ENCODE results near the gene SEPTIN3. TPM values are rescaled to one million over a fixed set of nuclear protein-coding genes. Genes with fewer than 3 reads are reported as not detected.

Gene SEPTIN3
- total and polyA plus RNA-seq, 8 donors = 0.61 to 1.4 (median 0.72) TPM; not detected in 3

- DNase-seq = no peak
- WGBS, 5 donors = 63 to 81% (median 72%) methylated on average over 6 to 8 of the region's 8 CpGs
- intact Hi-C loops (cut with DNase I; ENCODE audit: low total_unique reads) = no loop called here
These were observed 39.8 kb upstream of the SEPTIN3 start for GRCh38 chr22:41929418-41929810.

GRCh38 chr22:41931701-41932269, 37.5 kb upstream of the SEPTIN3 start:
- intact Hi-C loops (cut with DNase I; ENCODE audit: low total_unique reads) = loop anchor here (10.0 kb wide), 1 partner anchor 177 kb away; no protein-coding TSS in a partner anchor
- H3K4me1 ChIP-seq = peaks cover under 1 to 2% (median 2%) of the 10 kb centered on the region in 4 donors
- WGBS, 5 donors = 65 to 81% (median 73%) methylated on average over 10 of the region's 10 CpGs

More at GRCh38 chr22:41929418-41929810, 39.8 kb upstream of the SEPTIN3 start:
- Histone ChIP-seq H3K9me3 (no peaks in the 10 kb centered on the region), H3K4me1 (peaks cover 10 to 16% (median 15%) of the 10 kb centered on the region in 4 donors), H3K36me3 (no peaks in the 10 kb centered on the region), H3K27me3 (peaks cover 0 to 37% (median 20%) of the 10 kb centered on the region in 3 donors), H3K27ac (no peak overlapping the region), H3K4me3 (no peak overlapping the region)
- TF ChIP-seq POLR2A (IDR thresholded peaks at IDR 0.05) (no peak), CTCF (IDR thresholded peaks at IDR 0.05) (no peak), EP300 (IDR thresholded peaks at IDR 0.05) (no peak), POLR2AphosphoS5 (IDR thresholded peaks at IDR 0.05) (no peak)

GRCh38 chr22:41932353-41932752, 36.9 kb upstream of the SEPTIN3 start:
- intact Hi-C loops (cut with DNase I; ENCODE audit: low total_unique reads) = loop anchor here (10.0 kb wide), 1 partner anchor 178 kb away; no protein-coding TSS in a partner anchor
- no peaks in the 10 kb centered on the region for H3K36me3 ChIP-seq
- H3K9me3 ChIP-seq = no peaks in the 10 kb centered on the region
- 91 to 96% (median 94%) methylated on average over 10 to 12 of the region's 12 CpGs for WGBS, 5 donors
- H3K27ac ChIP-seq = no peak overlapping the region
- H3K27me3 ChIP-seq = peaks cover 0 to 9% (median 0%) of the 10 kb centered on the region in 3 donors
- no peak overlapping the region for H3K4me3 ChIP-seq
- no peak for DNase-seq
- H3K4me1 ChIP-seq = no peaks in the 10 kb centered on the region
- no peak for TF ChIP-seq POLR2AphosphoS5 (IDR thresholded peaks at IDR 0.05)

More at GRCh38 chr22:41931701-41932269, 37.5 kb upstream of the SEPTIN3 start:
- Histone ChIP-seq H3K4me3 (no peak overlapping the region), H3K36me3 (no peaks in the 10 kb centered on the region), H3K27ac (no peak overlapping the region), H3K9me3 (no peaks in the 10 kb centered on the region), H3K27me3 (peaks cover 0 to 15% (median under 1%) of the 10 kb centered on the region in 3 donors)
- no peak for DNase-seq
- no peak for TF ChIP-seq POLR2AphosphoS5 (IDR thresholded peaks at IDR 0.05)
- no peak for TF ChIP-seq EP300 (IDR thresholded peaks at IDR 0.05)
- no peak for TF ChIP-seq POLR2A (IDR thresholded peaks at IDR 0.05)
- TF ChIP-seq CTCF (IDR thresholded peaks at IDR 0.05) = no peak

- intact Hi-C loops (cut with DNase I; ENCODE audit: low total_unique reads) = loop anchor here (10.0 kb wide), 1 partner anchor 179 kb away; no protein-coding TSS in a partner anchor
- Histone ChIP-seq H3K27ac (no peak overlapping the region), H3K36me3 (no peaks in the 10 kb centered on the region), H3K4me1 (peaks cover 0 to 2% (median under 1%) of the 10 kb centered on the region in 4 donors), H3K4me3 (no peak overlapping the region), H3K9me3 (no peaks in the 10 kb centered on the region), H3K27me3 (no peaks in the 10 kb centered on the region)
- no peak for DNase-seq
- 79 to 86% (median 81%) methylated on average over 8 to 16 of the region's 16 CpGs for WGBS, 5 donors
- TF ChIP-seq EP300 (IDR thresholded peaks at IDR 0.05) = no peak
- TF ChIP-seq CTCF (IDR thresholded peaks at IDR 0.05) = no peak
- TF ChIP-seq POLR2A (IDR thresholded peaks at IDR 0.05) = no peak
- no peak for TF ChIP-seq POLR2AphosphoS5 (IDR thresholded peaks at IDR 0.05)
These were observed 35.6 kb upstream of the SEPTIN3 start for GRCh38 chr22:41933411-41934177.

Data from stomach (tissue), 9 donors.